Measurements from ENCODE around the gene SMARCC1.

SMARCC1 gene

DNA sequence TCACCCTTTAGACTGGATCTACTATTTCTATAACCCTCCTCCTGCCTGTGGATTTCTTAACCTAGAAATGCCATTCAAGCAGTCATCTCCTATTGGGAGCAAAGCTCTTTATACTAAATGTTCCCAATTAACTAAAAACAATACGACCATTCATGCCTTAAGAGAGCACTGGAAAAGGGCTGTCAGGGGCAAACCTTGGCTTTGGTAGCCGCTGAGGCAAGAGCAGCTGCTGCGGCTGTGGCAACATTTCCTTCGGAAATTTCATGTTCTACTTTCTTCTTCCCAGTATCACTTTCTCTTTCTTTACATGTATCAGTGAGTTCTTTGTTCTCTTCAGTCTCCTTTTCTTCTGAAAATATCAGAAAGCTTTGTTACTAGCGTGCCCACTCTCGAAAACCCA is 146.7 kb downstream of the SMARCC1 start:
- DNase-seq (ENCODE audit: low read depth) = no peak

DNA sequence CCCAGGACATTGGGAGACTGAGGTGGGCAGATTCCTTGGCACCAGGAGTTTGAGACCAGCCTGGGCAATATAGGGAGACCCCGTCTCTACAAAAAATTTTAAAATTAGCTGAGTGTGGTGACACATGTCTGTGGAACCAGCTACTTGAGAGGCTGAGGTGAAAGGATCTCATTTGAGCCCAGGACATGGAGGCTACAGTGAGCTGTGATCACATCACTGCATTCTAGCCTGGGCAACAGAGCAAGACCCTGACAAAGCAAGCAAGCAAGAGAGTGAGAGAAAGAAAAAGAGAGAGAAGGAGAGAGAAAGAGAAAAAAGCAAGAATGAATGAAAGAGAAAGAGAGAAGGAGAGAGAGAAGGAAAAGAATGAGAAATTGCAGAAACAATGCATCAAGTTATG is 150.9 kb downstream of the SMARCC1 start:
- no peak for DNase-seq (ENCODE audit: low read depth)

DNA sequence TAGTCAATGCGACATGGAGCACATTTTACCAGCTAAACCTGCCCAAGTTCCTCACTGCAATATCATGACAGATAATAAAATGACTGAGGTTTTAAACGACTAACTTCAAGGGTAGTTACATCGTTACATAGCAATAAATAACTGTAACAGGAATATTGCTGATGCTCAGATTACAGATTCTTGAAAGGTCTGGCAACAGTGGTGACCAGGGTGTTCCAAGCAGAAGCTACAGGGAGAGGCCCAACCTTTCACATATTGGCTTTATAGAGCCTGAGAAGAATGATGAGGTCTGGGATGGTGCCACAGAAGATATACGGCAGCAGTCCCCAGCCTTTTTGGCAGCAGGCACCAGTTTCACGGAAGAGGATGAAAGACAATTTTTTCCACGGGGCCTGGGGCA is 151.9 kb downstream of the SMARCC1 start:
- DNase-seq (ENCODE audit: low read depth) = no peak

DNA sequence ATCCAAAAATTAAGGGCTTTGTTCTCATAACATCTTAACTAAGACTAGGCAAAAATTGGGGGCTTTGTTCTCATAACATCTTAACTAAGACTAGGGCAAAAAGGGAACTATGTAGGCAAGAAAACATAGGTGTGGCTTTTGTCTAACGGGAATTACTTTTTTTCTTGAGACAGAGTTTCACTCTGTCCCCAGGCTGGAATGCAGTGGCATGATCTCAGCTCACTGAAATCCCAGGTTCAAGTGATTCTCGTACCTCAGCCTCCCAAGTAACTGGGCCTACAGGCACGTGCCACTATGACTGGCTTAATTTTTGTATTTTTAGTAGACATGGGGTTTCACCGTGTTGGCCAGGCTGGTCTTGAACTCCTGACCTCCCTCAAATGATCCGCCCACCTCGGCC is 153.3 kb downstream of the SMARCC1 start:
- no peak for DNase-seq (ENCODE audit: low read depth)

GRCh38 chr3:47622671-47623461 is 158.8 kb downstream of the SMARCC1 start:
- no peak for DNase-seq (ENCODE audit: low read depth)

GRCh38 chr3:47617086-47618010 is 164.3 kb downstream of the SMARCC1 start:
- DNase-seq (ENCODE audit: low read depth) = no peak

DNA sequence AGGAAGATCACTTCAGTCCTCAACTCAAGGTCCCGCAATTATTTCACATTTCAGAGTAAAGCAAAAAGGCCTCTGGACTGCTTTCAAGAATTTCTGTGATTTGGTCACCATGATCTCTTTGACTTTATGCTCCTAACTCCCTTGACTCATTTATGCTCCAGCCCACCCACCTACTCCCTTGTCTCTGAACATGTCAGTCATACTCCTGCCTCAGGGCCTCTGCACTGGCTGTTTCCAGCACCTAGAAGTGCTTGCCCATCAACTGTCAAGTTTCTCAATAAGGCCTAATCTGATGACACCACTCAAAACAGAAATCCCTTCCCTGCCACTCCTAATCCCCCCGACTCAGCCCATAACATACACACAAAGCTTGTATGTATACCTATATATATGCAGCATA is 166.9 kb downstream of the SMARCC1 start:
- DNase-seq (ENCODE audit: low read depth) = no peak

GRCh38 chr3:47613722-47614121 is 168.0 kb downstream of the SMARCC1 start:
- DNase-seq (ENCODE audit: low read depth) = no peak

GRCh38 chr3:47612879-47613278 is 168.8 kb downstream of the SMARCC1 start:
- DNase-seq (ENCODE audit: low read depth) = no peak

GRCh38 chr3:47612178-47612577 is 169.5 kb downstream of the SMARCC1 start:
- no peak for DNase-seq (ENCODE audit: low read depth)

GRCh38 chr3:47611576-47611975 is 170.1 kb downstream of the SMARCC1 start:
- no peak for DNase-seq (ENCODE audit: low read depth)

DNA sequence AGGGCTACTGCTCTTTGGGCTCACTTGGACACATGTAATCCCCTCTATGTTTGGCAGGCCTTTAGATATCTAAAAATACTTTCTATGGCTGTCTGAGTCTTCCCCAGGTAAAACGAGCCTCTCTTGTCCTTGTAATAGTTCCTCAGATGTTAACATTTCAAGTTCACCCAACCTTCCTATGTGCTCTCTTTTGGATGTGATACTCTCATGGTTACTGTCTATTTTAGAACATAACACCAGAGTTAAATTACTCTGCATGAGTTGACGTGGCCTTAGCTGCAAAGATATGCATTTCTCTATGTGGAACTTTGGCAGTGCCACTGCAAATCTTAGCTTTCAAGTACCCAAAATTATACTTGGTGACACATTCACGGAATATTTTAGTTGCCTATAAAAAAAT is 171.1 kb downstream of the SMARCC1 start:
- no peak for DNase-seq (ENCODE audit: low read depth)

DNA sequence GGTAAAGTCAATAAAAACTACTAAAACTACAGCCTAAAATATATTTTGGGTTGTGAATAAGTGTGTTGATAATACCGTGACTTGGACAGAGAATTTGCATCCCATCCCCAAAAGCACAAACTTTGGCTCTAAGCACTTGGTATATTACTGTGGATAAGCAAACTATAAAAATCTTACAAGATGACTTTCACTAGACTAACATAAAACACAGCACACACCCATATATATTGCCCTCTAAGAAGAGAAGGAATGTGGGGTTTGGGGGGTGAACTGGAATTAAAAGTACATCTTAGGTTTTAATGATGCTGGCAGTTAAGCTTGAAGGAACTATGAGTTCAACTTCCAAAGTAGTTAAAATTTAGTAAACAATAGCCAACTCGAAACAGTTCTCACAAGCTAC is 174.4 kb downstream of the SMARCC1 start:
- no peak for DNase-seq (ENCODE audit: low read depth)

DNA sequence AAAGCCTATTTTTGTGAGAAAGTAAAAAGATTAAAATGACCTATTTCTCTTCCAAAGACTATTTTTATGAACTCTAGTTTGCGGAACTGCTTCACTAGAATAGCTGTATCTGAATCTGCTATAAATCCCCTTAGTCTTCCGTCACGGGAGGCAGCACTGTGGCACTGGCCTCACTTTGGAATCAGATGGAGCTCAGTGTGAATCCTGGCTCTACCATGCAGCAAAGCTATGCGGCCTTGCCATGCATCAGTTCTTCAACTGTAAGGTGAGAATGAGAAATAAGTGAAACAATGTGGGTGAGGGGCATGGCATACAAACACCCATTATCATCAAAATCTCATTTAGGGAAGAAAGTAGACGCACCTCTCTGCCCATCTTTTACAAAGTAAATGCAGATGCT is 175.5 kb downstream of the SMARCC1 start:
- DNase-seq (ENCODE audit: low read depth) = no peak

DNA sequence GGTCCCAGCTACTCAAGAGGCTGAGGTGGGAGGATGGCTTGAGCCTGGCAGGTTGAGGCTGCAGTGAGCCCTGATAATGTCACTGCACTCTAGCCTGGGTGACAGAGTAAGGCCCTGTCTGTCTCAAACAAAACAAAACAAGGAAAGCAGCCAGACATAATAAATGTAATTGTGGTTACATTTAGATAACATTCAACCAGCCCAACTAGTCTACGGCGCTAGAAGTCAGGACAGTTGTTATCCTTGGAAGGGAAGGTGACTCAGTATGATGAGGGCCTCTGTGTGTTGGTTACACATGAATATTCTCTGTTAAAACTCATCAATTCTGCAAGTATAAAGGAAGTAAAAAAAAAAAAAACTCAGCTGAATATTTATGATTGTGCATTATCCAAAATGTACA is 176.0 kb downstream of the SMARCC1 start:
- no peak for DNase-seq (ENCODE audit: low read depth)

- no peak for DNase-seq (ENCODE audit: low read depth)
Measured at GRCh38 chr3:47604145-47604544, 177.5 kb downstream of the SMARCC1 start.

DNA sequence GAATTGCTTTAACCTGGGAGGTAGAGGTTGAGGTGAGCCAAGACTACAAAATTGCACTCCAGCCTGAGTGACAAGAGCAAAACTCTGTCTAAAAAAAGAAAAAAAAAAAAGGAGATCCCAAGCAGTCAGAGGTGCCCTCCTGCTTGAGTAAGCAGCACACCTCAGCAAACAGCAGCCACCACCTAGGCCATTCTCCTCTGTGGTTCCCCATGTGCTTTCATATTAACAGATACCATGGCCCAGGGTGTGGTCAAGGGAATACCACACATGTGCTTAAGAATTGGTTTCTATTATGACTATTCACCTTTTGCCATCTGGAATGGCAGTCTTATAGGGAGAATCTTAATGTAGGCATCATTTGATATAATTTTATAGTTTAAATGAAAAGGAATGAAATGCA is 178.4 kb downstream of the SMARCC1 start:
- no peak for DNase-seq (ENCODE audit: low read depth)

DNA sequence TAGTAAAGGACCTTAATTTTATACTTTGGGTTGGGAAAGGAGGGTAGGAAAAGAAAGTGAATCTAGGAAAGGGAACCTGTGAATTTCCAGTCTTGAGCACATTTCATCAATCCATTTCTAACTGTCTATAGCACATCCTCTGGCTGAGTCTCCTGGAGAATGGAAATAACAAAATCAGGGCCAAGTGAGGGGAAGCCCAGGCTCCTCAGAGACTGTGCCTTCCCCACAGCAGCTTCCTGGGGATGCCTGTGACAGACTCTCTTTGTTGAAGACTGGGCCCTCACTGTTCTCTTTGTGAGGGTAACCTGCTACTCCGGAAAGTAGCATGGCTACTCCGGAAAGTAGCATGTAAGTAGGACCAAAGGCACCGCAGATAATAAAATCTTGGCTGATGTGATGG is 180.4 kb downstream of the SMARCC1 start:
- no peak for DNase-seq (ENCODE audit: low read depth)

DNA sequence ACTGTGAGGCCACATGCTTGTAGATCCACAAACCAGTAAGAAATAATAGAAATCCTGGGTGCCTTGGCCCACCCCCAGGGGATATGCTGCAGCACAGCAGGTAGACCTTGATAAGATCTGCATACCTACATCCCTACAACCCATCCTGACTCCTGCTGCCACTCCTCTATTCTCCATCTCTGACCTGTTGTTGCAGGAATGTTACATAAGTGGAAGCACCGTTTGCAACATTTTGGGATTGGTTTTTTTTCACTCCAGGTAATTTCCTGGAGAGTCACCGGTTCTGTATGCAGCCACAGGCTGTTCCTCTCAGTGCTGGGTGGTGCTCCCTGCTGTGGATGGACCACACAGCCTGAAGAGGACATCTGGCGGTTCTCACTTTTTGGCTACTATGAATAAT is 186.9 kb downstream of the SMARCC1 start:
- no peak for DNase-seq (ENCODE audit: low read depth)

GRCh38 chr3:47592066-47592795 is 189.5 kb downstream of the SMARCC1 start:
- no peak for DNase-seq (ENCODE audit: low read depth)

GRCh38 chr3:47590216-47590615 is 191.5 kb downstream of the SMARCC1 start:
- DNase-seq (ENCODE audit: low read depth) = no peak

DNA sequence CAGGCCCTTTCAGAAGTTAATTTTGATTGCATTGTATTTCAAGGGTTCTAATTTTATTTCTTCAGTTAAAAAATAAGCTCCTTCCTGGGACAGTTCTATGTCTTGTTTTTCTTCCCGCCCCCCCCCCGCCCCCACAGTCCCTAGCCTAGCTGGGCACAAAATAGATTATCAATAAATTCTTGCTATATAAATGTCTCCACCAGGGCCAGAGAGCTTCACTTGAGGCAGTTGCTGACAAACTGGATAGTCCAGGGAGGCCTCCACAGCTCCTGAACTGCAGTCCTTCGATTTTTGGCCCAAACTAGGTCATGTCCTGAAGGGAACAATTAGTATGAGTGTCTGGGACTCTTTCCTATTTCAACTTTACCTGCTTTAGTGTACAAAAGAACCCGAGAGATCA is 193.1 kb downstream of the SMARCC1 start:
- DNase-seq (ENCODE audit: low read depth) = no peak

DNA sequence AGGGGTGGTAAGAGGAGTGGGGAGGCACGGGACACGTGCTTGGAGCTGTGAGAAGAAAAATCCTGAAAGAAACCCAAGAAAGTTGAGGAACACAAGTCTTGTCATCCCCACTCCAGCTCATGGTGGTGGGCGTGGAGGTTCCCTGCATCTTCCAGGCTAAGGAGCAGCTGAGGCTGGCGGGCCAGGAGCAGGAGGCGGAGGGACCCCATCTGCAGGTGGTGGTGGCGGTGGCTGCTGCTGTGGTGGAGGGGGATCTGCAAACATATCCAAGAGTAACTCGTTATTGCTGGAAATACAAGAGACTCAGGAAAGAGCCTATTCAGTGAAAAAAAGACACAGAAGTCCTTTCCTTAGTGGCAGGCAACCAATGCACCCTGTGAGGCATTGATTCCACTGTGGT is 193.6 kb downstream of the SMARCC1 start:
- no peak for DNase-seq (ENCODE audit: low read depth)

Data from T follicular helper cell (primary cell).